ENCODE data around the gene PAK3.

GRCh38 chrX:111123606-111124179 lies 27.7 kb downstream of the PAK3 start:
- TF ChIP-seq, protein P1, sequence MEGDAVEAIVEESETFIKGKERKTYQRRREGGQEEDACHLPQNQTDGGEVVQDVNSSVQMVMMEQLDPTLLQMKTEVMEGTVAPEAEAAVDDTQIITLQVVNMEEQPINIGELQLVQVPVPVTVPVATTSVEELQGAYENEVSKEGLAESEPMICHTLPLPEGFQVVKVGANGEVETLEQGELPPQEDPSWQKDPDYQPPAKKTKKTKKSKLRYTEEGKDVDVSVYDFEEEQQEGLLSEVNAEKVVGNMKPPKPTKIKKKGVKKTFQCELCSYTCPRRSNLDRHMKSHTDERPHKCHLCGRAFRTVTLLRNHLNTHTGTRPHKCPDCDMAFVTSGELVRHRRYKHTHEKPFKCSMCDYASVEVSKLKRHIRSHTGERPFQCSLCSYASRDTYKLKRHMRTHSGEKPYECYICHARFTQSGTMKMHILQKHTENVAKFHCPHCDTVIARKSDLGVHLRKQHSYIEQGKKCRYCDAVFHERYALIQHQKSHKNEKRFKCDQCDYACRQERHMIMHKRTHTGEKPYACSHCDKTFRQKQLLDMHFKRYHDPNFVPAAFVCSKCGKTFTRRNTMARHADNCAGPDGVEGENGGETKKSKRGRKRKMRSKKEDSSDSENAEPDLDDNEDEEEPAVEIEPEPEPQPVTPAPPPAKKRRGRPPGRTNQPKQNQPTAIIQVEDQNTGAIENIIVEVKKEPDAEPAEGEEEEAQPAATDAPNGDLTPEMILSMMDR (IDR thresholded peaks at IDR 0.05), result no peak
- TF ChIP-seq POLR2AphosphoS5 (IDR thresholded peaks at IDR 0.05) (no peak), POLR2A (IDR thresholded peaks at IDR 0.05) (no peak)
